GM12865 (cell line): Measurements from ENCODE around the gene AGAP2.
A peak's percentile ranks its signal among the peaks of the same experiment; 100 is the strongest.
"Not testable (repeated sequence)": the region's sequence is repeated elsewhere in the genome, so short reads cannot be mapped to it uniquely, and the experiment has no call there.

Source experiments
- DNase-seq: peaks from one replicate; pipeline ENCODE4 v3.0.0; 2010; ENCODE audit warnings: low read depth
- H3K4me3 ChIP-seq: 2 replicates; pipeline ENCODE4 v1.5.1; 2011; ENCODE audit warnings: mild to moderate bottlenecking, low read depth, low read length, control low read depth
- TF ChIP-seq, protein P1 (sequence below): IDR thresholded peaks from 2 replicates; pipeline ENCODE4 v1.5.1; 2011; ENCODE audit warnings: low read length, control low read depth, low read depth, inconsistent platforms; ENCODE audit not compliant: insufficient read depth; ENCODE audit errors: missing control alignments

AGAP2 gene

DNA sequence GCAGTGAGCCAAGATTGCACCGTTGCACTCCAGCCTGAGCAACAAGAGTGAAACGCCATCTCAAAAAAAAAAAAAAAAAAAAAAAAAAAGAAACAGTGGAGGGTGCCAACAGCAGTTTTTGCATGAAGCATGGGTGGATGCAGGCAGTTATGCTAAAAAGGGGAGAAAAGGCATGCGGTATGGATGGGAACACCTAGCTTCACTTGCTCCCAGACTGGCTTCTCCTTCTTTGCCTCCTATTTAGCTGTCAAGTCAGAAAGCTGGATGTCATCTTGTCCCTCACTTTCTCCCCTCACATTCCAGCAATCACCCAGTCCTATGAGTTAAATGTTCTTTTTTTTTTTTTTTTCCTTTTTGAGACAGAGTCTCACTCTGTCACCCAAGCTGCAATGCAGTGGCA, 36.5 kb upstream of the AGAP2 start:
- H3K4me3 ChIP-seq, result no peak overlapping the region
- DNase-seq, result no peak
- TF ChIP-seq, protein P1, sequence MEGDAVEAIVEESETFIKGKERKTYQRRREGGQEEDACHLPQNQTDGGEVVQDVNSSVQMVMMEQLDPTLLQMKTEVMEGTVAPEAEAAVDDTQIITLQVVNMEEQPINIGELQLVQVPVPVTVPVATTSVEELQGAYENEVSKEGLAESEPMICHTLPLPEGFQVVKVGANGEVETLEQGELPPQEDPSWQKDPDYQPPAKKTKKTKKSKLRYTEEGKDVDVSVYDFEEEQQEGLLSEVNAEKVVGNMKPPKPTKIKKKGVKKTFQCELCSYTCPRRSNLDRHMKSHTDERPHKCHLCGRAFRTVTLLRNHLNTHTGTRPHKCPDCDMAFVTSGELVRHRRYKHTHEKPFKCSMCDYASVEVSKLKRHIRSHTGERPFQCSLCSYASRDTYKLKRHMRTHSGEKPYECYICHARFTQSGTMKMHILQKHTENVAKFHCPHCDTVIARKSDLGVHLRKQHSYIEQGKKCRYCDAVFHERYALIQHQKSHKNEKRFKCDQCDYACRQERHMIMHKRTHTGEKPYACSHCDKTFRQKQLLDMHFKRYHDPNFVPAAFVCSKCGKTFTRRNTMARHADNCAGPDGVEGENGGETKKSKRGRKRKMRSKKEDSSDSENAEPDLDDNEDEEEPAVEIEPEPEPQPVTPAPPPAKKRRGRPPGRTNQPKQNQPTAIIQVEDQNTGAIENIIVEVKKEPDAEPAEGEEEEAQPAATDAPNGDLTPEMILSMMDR, result no peak

DNA sequence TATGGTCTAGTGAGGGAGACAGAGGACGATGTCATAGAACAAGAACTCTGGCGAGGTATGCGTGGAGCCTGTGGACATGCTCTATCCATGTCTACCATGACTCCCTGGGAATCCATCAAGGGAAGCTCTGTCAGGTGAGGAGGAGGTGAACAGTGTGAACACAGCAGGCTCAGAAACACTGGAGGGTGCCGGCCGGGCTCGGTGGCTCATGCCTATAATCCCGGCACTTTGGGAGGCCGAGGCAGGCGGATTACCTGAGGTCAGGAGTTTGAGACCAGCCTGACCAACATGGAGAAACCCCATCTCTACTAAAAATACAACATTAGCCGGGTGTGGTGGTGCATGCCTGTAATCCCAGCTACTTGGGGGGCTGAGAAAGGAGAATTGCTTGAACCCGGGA, 36.1 kb upstream of the AGAP2 start:
- DNase-seq, H3K4me3 ChIP-seq: not testable (repeated sequence)

DNA sequence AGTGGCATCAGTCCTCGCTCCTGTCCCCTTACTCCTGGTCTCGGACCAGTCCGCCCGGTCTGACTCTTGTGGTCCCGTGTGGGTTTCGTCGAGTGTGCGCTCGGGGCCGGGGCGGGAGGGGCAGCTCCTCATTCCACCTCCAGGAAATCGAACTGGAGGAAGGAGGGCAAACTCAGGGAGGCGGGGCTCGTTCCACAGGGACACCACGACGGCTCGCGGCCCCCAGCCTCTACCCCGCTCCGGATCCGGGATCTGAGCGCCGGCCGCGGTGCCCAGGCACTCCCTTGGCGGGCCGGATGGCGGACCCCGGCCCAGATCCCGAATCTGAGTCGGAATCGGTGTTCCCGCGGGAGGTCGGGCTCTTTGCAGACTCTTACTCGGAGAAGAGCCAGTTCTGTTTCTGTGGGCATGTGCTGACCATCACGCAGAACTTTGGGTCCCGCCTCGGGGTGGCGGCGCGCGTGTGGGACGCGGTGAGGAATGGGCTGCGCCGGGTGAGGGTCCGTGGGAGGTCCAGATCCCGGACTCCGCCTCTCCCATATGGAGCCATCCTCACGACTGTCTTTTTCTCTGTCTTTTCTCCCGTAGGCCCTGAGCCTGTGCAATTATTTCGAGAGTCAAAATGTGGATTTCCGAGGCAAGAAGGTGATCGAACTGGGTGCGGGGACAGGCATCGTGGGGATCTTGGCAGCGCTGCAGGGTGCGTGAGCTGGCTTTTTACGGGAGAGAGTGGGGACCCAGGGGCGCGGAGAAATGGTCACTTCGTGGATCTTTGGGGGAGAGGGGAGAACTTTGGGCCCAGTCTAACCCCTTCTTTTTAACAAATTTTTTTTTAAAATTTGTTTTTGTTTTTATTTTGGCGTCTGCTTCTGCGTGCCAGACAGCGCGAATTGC, 34.1 kb upstream of the AGAP2 start, which contains the start of gene EEF1AKMT3:
TSS of gene EEF1AKMT3 (plus strand) at position 186 of the 894 bp plus-strand sequence. CDS start at position 297, 111 bp downstream.
- no peak for DNase-seq
- peak within 1 kb of the TSS; percentile 91 for H3K4me3 ChIP-seq
- TF ChIP-seq, protein P1, result no peak

DNA sequence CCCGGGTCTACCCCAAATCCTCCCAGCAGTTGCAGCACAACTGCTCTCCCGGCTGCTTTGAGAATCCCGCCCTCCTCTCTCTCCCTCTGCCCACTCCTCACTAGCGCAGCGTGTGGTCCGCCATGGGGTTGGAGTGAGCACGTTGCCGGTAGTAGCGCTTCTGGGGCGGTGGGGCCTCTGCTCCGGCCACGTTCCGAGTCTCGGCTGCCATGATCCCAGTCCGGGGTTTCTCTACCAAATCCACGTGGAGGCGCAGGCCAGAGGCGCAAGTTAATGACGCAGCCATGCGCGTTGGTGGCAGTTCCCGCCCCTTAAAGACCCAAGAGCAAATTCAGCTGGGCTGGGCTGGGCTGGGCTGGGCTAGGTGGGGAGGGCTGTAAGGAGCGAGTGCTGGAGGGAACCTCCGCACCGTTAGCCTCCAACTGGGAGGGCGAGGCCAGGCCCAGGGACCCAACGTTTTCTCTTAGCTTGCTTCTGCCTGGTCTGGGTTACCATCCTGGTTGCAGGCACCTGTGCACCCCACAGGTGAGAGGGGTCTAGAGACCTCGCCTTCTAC, 33.4 kb upstream of the AGAP2 start, which contains the start of gene METTL1:
TSS of gene METTL1 (minus strand) at position 233 of the 556 bp plus-strand sequence. CDS start at position 211, 22 bp downstream.
- TF ChIP-seq, protein P1, result no peak
- DNase-seq, result peak; percentile 96
- H3K4me3 ChIP-seq, result peak within 1 kb of the TSS; percentile 91

DNA sequence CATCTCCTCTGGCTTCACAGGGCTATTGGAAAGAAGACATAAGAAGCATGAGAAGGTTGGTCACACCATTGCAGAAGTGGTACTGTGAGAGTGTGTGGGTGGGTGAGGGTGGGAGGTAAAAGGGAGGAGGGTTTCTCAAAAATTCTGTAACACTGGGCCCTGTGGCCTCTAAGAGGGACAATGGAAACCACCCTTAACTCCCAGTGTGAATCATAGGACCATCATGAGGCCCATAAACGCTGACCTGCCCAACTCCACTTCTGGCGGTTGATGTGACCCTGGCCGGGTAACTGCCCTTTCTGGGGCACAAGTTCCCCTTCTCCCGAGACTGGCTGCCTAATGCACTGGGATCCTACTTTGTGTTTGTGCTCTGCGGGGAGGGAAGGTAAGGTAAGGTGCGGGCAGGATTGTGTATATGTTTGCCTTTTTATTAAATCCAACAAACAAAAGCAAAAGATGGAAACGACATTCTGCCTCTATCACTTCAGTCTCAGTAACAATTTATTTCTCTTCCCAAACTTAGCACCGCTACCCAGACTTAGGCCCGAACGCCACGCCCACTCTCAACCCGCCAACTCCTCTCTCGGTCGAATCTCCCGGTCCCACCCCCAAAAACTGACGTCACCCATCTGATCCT, 32.8 kb upstream of the AGAP2 start:
- DNase-seq, result peak; percentile 91
- H3K4me3 ChIP-seq, result peak overlapping the region; percentile 91
- TF ChIP-seq, protein P1, result no peak

DNA sequence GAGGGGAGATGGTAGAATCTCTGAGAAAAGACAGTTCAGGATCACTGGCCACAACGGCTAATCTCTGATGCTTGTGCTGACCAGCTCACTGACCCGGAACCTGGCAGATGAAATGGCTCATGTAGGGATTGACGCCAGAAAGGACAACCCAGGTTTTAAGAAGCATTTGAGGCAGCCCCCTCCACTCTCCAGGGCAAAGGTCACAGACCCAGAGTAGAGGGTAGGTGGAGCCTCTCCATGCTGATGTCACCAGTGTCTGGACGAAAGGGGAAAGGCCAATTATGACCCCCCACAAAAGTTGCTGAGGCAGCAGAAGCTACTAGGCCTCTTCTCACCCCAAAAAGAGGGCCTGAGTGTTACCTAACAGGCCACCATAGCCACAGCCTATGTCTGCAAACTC, 32.2 kb upstream of the AGAP2 start:
- no peak for DNase-seq
- TF ChIP-seq, protein P1, result no peak
- no peak overlapping the region for H3K4me3 ChIP-seq

DNA sequence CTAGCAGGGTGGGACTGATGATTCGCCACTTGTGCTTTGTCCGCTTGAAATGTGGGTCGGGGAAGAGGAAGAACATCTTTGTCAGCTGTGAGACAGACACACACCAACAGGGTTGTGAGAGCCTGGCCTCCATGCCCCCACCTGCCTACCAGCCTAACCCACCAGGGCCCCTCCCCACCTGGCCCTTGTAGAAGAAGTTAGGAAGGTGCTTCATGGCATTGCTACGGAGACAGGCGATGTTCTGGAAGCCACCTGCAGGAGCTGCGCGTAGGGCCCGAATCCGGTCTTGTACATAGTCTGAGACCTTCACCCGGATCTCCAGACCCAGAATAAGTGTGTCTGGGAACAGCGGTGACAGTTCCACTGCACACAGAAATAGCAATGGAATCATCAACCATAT, 31.1 kb upstream of the AGAP2 start:
- DNase-seq, result no peak
- TF ChIP-seq, protein P1, result no peak
- no peak overlapping the region for H3K4me3 ChIP-seq
